NCI-H1092 treated with DMSO at 0.1 percent for 48 hours (cell line): ENCODE data around the gene CACNA1I.

ENCODE experiments used
- DNase-seq: peaks from one replicate; lab custom pipeline; 2025; lab: John Stamatoyannopoulos, UW

CACNA1I gene

GRCh38 chr22:39623603-39624500 lies 53.3 kb downstream of the CACNA1I start:
- DNase-seq = no peak

- no peak for DNase-seq
These were observed 53.9 kb downstream of the CACNA1I start for GRCh38 chr22:39624501-39624821.

DNA sequence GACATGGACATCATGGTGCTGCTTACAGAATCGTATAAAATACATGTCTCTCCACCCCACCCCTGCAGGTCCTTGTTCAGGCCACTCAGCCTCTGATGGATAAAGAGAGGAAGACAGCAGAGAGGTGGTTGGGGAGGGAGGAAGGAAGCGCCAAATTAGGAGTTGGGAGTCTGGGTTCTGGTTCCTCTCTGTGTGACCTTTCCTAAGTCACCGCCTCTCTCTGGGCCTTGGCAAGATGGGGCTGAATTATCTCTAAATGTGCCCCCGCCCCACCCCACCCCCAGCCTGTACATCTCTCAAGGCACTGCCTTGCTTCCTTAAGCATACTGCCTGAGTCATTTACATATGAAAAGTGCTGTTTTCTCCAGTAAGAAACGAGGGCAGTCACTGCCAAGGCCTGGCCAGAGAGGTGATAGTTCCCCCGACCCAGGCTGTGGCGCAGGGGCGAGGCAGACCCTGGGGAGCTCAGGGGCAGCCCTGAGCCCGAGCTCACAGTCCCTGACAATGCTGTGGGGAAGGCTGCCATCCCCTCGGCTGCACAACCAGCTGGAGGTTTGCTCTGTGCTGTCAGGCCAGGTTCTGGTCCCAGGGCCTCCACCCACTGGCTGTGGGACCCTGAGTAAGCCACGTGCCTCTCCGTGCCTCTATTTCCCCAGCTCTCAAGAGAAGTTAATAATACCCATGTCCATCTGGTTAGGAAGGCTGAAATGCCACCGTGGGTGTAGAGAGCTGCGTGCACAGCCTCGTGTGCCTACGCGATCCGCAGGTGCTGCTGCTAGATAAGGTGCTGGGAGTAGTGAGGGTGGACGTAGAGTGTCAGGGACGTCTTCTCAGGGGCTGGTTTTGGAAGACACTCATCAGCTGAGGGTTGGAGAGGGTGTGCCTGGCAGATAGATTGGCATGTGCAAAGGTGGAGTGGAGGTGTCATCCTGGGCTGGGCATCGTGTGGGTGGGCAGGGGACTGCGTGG lies 55.3 kb downstream of the CACNA1I start:
- DNase-seq = no peak

- DNase-seq = no peak
These were observed 56.7 kb downstream of the CACNA1I start for GRCh38 chr22:39627208-39627607.

GRCh38 chr22:39627865-39628562 lies 57.5 kb downstream of the CACNA1I start:
- DNase-seq = no peak

DNA sequence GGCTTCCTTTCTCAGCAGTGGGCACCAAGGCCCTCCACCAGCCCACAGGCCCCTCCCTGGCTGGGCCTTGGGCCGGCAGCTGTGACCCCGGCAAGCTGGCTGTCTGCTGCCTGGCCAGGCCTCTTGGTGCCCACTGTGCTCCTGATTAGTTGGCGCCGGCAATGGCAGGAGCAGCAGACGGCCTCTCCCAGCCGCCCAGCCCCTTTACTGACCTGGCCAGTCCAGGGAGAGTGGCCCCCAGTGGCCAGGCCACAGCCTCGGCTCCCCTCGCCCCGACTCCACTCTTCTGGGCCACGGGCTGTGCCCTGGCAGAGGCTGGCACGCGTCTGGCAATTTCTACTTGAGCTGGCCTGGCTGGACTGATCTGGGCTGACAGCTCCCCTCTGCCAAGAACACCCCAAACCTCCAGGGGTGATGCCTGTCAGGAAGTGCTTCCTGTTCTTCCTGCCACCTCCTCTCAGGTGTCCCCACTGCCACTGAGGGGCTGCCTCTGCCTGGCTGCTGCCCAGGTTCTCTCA lies 58.1 kb downstream of the CACNA1I start:
- DNase-seq = no peak

DNA sequence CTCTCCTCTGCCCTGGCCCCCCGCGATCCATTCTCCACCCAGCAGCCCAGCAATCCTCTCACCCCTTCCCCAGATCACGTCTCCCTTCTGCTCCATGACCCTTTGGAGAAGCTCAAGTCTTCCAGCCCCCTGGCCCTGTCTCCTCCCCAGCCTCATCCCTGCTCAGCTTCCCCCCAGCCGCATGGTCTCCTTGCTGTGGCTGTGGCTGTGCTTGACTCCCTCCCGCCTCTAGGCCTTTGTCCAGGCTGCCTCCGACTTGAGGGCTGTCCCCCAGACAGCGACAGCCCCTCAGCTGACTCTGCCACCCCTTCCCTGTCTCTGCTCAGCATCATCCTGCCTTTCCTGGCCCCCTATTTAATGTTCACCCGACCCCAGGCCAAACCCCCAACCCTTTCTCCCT lies 59.3 kb downstream of the CACNA1I start:
- no peak for DNase-seq

GRCh38 chr22:39630721-39631120 lies 60.2 kb downstream of the CACNA1I start:
- no peak for DNase-seq

GRCh38 chr22:39631381-39632286 lies 61.1 kb downstream of the CACNA1I start:
- DNase-seq = no peak

GRCh38 chr22:39634530-39635405 lies 64.2 kb downstream of the CACNA1I start:
- DNase-seq = no peak

DNA sequence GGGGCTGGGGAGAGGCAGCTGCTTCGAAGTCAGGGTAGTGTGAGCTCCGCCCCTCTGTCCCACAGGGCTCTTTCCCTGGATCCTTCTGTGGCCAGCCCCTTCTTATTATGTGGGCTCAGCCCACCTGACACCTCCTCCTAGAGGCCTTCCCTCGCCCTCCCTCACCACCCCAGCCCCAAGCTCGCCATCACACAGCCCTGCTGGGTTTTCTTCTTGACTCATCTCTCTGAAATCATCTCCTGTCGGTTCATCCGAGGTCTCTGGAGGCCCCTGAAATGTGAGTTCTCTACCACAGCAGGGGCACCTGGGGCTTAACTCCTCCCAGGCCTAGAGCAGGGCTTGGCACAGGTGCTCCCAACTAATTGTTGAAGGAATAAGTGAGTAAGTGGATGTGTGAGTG lies 65.2 kb downstream of the CACNA1I start:
- no peak for DNase-seq

GRCh38 chr22:39638958-39639357 lies 68.4 kb downstream of the CACNA1I start:
- DNase-seq = no peak

DNA sequence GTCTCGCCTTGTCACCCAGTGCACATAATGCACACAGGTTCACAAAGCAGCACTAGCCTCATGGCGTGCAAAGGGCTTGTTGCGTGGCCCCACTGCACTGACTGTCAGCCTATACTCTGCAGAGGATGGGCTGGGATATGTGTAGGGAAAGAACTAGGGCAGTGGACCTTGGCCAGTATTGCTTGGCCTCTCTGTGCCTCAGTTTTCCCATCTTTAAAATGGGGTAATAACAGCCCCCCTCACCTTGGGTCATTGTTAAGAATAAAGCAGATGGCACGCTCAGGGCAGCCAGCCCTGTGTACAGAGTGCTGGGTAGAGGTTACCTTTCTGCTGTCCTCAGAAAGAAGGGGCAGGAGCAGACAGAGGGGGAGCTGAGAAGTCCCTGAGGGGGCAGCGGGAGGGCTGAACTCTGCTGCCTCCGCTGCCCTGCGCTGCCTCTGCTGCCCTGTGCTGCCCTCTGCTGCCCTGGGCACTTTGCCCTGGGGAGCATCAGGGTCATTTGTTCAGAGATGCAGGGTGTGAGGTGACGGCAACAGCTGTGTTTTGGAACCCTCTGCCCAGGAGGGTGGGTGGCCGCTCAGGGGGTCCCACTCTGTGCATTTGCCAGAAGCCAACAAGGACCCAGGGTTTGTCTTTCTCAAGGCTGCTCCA lies 71.2 kb downstream of the CACNA1I start:
- no peak for DNase-seq

- no peak for DNase-seq
These were observed 72.9 kb downstream of the CACNA1I start for GRCh38 chr22:39643311-39644083.

DNA sequence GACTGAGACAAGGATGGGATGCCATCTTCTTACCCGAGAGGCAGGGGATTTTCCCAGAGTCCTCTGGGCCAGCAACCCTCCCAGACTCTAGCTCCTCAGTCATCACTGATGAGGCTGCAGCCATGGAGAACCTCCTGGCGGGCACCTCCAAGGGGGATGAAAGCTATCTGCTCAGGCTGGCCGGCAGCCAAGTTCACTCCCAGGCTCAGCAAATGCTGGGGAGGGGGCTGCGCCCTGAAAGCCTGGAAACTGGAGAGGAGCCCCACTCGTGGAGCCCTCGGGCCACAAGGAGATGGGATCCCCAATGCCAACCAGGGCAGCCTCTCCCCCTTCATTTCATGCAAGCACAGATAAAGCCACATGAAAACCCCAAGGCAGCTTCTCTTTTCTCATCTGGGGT lies 75.0 kb downstream of the CACNA1I start:
- no peak for DNase-seq

- peak; percentile 34 for DNase-seq
These were observed 76.0 kb downstream of the CACNA1I start for GRCh38 chr22:39646398-39647063.

GRCh38 chr22:39647836-39648629 lies 77.5 kb downstream of the CACNA1I start:
- no peak for DNase-seq
